ENCODE measurements around the gene DUSP8. TPM values are rescaled to one million over a fixed set of nuclear protein-coding genes. Genes with fewer than 3 reads are reported as not detected.

The DUSP8 gene
- total RNA-seq, 1 experiment from 2014 or later = 2.4 TPM

DNA sequence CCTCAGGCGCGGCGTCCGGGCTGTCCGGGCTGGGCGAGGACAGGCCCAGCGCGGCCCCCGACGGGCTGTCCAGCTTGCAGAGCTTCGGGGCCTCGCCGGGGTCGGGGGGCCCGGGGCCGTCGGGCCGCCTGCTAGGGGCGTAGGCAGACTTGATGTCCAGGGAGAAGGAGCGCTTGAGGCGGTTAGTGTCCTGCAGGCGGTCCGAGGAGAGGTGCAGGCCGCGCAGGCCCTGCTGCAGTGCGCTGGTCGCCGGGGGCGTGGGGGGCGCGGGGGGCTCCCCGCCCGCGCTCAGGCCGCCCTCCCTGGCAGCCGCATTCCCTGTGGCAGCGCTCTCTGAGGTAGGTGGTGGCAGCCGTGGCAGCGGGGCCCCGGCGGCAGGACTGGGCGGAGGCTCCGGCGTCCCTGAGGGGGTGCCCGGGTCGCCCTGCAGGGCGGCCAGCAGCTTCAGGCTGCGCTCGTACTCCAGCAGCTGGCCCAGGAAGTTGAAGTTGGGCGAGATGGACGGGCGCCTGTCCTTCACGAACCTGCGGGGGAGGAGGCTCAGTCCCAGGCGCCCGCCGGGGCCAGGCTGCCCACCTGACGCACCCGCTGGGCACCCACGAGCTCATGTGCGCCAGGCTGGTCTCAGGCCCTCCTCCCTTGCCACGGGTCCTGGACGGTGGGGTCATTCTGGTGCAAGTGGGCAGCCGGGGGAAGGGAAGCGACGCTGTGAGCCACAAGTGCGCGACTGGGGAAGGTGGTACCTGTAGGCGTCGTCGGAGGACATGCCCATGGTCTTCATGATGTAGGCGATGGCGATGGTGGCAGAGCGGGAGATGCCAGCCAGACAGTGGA lies 14.8 kb downstream of the DUSP8 start:
- ChIA-PET POLR2A (interaction anchor here (1.3 to 3.2 kb wide), 2 partner anchors 9 to 17 kb away, joined by 4 to 16 read pairs; no protein-coding TSS in a partner anchor), CTCF (interaction anchor here (0.6 to 9.0 kb wide), 10 partner anchors 8 to 168 kb away, joined by 3 to 167 read pairs (median 8); partner anchors contain the start of genes BRSK2 and DUSP8)
- TF ChIP-seq JAZF1 (CRISPR knock-in tag; IDR thresholded peaks at IDR 0.05) (no peak), FOXJ3 (CRISPR knock-in tag; IDR thresholded peaks at IDR 0.05; ENCODE audit: borderline replicate concordance) (no peak), ZSCAN18 (CRISPR knock-in tag; IDR thresholded peaks at IDR 0.05) (no peak), TP53 (CRISPR knock-in tag; IDR thresholded peaks at IDR 0.05) (no peak)
- TF ChIP-seq, protein P1, sequence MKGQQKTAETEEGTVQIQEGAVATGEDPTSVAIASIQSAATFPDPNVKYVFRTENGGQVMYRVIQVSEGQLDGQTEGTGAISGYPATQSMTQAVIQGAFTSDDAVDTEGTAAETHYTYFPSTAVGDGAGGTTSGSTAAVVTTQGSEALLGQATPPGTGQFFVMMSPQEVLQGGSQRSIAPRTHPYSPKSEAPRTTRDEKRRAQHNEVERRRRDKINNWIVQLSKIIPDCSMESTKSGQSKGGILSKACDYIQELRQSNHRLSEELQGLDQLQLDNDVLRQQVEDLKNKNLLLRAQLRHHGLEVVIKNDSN (CRISPR knock-in tag; IDR thresholded peaks at IDR 0.05) = no peak
- peaks cover 24% of the 10 kb centered on the region for H3K4me1 Mint-ChIP-seq
- no peak overlapping the region for H3K27ac Mint-ChIP-seq
- no peak overlapping the region for H3K4me3 Mint-ChIP-seq
- peaks cover 76% of the 10 kb centered on the region for H3K27me3 Mint-ChIP-seq (ENCODE audit: low read depth)
- ATAC-seq (no peak), DNase-seq (ENCODE audit: low spot score) (no peak)
- no peaks in the 10 kb centered on the region for H3K36me3 Mint-ChIP-seq
- H3K9me3 Mint-ChIP-seq = no peaks in the 10 kb centered on the region

DNA sequence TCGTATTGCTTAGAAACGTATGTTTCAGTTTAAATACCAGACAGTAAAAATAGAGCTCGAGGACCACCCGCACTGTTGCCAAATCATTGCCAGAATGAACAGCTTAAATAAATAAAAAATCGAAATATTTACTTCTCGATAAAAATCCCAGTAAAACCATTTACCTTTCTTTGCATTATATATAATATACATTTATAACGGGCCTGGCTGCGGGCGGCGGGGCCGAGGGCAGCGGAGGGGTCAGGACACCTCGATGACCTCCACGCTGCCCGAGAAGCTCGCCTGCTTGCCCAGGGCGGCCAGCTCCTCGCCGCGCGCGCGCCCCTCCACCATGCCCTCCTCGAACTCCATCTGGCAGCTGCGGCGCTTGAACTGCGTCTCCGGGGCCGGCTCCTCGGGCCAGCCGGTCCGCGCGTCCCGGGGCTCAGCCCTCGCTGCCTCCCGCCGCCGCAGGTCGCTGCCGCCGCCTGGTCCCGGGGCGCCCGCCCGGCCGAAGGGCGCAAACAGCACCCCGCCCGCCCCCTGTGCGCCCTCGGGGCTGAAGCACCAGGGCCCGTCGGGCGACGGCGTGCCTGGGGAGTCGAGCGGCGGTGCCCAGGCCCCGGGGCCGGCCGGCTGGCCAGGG lies 15.7 kb downstream of the DUSP8 start:
- Mint-ChIP-seq H3K27me3 (ENCODE audit: low read depth) (peaks cover 78% of the 10 kb centered on the region), H3K36me3 (no peaks in the 10 kb centered on the region), H3K4me3 (peak overlapping the region; percentile 43), H3K9me3 (no peaks in the 10 kb centered on the region), H3K27ac (no peak overlapping the region), H3K4me1 (peaks cover 24% of the 10 kb centered on the region)
- ChIA-PET POLR2A (interaction anchor here (1.0 kb wide), 1 partner anchor 10 kb away, joined by 4 read pairs; no protein-coding TSS in a partner anchor), CTCF (interaction anchor here (1.0 to 9.0 kb wide), 7 partner anchors 9 to 103 kb away, joined by 3 to 167 read pairs (median 8); no protein-coding TSS in a partner anchor)
- no peak for DNase-seq (ENCODE audit: low spot score)
- ATAC-seq = peak; percentile 6; the same call in 1 of the 2 replicates
- TF ChIP-seq, protein P1 (CRISPR knock-in tag; IDR thresholded peaks at IDR 0.05) = no peak
- TF ChIP-seq ETV6 (CRISPR knock-in tag; IDR thresholded peaks at IDR 0.05) (no peak), ZNF232 (CRISPR knock-in tag; IDR thresholded peaks at IDR 0.05) (no peak), CREB1 (CRISPR knock-in tag; IDR thresholded peaks at IDR 0.05) (no peak), TEAD4 (CRISPR knock-in tag; IDR thresholded peaks at IDR 0.05) (no peak), NR1H2 (CRISPR knock-in tag; IDR thresholded peaks at IDR 0.05) (no peak), TP53 (CRISPR knock-in tag; IDR thresholded peaks at IDR 0.05) (no peak), ZNF396 (CRISPR knock-in tag; IDR thresholded peaks at IDR 0.05; ENCODE audit: borderline replicate concordance) (no peak), RORB (CRISPR knock-in tag; IDR thresholded peaks at IDR 0.05) (no peak), SP1 (CRISPR knock-in tag; conservative IDR thresholded peaks at IDR 0.05) (no peak), ELF4 (CRISPR knock-in tag; IDR thresholded peaks at IDR 0.05; ENCODE audit: low read depth) (no peak), KAT7 (CRISPR knock-in tag; IDR thresholded peaks at IDR 0.05; ENCODE audit: borderline replicate concordance) (no peak), ZBTB21 (CRISPR knock-in tag; IDR thresholded peaks at IDR 0.05; ENCODE audit: borderline replicate concordance) (no peak)
- TF ChIP-seq, protein P2, sequence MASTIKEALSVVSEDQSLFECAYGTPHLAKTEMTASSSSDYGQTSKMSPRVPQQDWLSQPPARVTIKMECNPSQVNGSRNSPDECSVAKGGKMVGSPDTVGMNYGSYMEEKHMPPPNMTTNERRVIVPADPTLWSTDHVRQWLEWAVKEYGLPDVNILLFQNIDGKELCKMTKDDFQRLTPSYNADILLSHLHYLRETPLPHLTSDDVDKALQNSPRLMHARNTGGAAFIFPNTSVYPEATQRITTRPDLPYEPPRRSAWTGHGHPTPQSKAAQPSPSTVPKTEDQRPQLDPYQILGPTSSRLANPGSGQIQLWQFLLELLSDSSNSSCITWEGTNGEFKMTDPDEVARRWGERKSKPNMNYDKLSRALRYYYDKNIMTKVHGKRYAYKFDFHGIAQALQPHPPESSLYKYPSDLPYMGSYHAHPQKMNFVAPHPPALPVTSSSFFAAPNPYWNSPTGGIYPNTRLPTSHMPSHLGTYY (CRISPR knock-in tag; IDR thresholded peaks at IDR 0.05) = no peak
- TF ChIP-seq, protein P3, sequence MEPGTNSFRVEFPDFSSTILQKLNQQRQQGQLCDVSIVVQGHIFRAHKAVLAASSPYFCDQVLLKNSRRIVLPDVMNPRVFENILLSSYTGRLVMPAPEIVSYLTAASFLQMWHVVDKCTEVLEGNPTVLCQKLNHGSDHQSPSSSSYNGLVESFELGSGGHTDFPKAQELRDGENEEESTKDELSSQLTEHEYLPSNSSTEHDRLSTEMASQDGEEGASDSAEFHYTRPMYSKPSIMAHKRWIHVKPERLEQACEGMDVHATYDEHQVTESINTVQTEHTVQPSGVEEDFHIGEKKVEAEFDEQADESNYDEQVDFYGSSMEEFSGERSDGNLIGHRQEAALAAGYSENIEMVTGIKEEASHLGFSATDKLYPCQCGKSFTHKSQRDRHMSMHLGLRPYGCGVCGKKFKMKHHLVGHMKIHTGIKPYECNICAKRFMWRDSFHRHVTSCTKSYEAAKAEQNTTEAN (CRISPR knock-in tag; IDR thresholded peaks at IDR 0.05) = no peak
- TF ChIP-seq, protein P4, sequence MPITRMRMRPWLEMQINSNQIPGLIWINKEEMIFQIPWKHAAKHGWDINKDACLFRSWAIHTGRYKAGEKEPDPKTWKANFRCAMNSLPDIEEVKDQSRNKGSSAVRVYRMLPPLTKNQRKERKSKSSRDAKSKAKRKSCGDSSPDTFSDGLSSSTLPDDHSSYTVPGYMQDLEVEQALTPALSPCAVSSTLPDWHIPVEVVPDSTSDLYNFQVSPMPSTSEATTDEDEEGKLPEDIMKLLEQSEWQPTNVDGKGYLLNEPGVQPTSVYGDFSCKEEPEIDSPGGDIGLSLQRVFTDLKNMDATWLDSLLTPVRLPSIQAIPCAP (CRISPR knock-in tag; IDR thresholded peaks at IDR 0.05) = no peak

All from WTC11 (cell line).